ENCODE measurements around the gene SMOC2. TPM values are rescaled to one million over a fixed set of nuclear protein-coding genes. Genes with fewer than 3 reads are reported as not detected.

Gene SMOC2
- total and polyA plus RNA-seq, 8 donors: 7.1 to 18.8 (median 9.5) TPM

DNA sequence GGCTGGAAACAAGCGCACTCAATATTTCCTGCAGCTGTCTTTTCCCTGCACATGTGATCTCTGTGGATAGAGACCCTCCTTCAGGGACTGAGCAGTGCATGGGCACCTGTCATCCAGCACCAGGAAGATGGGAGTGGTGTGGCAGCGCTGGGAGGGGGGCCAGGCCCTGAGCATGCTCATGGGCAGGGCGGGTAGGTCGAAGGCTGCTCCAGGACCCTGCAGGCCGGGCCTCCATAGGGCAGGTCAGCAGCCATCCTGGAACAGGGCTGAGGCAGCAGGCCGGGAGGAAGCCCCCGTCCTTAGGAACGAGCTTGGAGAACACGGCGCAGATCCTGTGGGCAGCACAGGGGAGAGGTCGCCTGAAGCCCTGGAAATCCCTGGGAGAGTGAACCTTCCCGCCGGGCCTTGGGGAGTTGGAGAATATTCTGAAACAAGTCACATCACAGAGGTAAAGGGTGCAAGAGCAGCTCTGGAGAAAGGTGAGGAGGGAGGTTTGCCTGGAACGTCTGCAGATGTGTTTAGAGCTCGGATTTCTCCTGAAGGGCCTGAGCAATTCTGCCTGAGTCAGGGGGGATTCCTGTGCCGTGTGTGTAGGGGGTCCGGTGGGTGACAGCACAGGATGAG, 133.2 kb downstream of the SMOC2 start:
- DNase-seq (no peak), ATAC-seq (no peak)
- Histone ChIP-seq H3K4me3 (no peak overlapping the region), H3K4me1 (no peaks in the 10 kb centered on the region), H3K27me3 (peaks cover 0 to 28% of the 10 kb centered on the region in 2 donors), H3K36me3 (no peaks in the 10 kb centered on the region), H3K27ac (no peak overlapping the region), H3K9me3 (no peaks in the 10 kb centered on the region)
- intact Hi-C loops (cut with DNase I): no loop called here
- TF ChIP-seq, protein P1, sequence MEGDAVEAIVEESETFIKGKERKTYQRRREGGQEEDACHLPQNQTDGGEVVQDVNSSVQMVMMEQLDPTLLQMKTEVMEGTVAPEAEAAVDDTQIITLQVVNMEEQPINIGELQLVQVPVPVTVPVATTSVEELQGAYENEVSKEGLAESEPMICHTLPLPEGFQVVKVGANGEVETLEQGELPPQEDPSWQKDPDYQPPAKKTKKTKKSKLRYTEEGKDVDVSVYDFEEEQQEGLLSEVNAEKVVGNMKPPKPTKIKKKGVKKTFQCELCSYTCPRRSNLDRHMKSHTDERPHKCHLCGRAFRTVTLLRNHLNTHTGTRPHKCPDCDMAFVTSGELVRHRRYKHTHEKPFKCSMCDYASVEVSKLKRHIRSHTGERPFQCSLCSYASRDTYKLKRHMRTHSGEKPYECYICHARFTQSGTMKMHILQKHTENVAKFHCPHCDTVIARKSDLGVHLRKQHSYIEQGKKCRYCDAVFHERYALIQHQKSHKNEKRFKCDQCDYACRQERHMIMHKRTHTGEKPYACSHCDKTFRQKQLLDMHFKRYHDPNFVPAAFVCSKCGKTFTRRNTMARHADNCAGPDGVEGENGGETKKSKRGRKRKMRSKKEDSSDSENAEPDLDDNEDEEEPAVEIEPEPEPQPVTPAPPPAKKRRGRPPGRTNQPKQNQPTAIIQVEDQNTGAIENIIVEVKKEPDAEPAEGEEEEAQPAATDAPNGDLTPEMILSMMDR (IDR thresholded peaks at IDR 0.05): no peak

DNA sequence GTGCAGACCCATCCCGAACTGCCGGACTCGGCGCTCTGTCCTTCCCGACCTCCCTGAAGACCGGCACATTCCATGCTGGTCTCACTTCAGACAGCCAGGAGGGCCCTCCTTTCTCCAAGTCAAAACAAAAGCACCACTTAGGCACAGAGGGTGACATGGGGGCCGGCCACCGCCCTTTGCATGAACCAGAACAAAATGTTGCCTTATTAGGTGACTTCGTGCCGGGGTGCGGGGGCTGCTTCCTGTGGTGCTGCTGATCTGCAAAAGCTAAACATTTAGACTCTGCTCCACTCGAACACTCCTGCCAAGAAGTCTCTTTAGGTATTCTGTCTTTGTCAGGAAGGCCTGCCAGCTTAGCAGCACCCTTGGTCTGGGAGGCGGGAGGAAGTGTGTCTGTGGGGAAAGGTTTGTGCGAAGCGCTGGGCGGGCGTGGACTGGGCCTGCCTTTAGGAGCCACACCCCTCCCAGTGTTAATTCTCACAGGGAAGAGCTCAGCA, 133.8 kb downstream of the SMOC2 start:
- DNase-seq (peak; percentile 32 to 80 (median 50)), ATAC-seq (peak; percentile 91)
- no peak overlapping the region for H3K27ac ChIP-seq
- H3K9me3 ChIP-seq: no peaks in the 10 kb centered on the region
- TF ChIP-seq, protein P1 (IDR thresholded peaks at IDR 0.05): no peak
- no peaks in the 10 kb centered on the region for H3K4me1 ChIP-seq
- no peaks in the 10 kb centered on the region for H3K36me3 ChIP-seq
- H3K4me3 ChIP-seq: no peak overlapping the region
- intact Hi-C loops (cut with DNase I): no loop called here
- peaks cover 0 to 28% of the 10 kb centered on the region in 2 donors for H3K27me3 ChIP-seq

DNA sequence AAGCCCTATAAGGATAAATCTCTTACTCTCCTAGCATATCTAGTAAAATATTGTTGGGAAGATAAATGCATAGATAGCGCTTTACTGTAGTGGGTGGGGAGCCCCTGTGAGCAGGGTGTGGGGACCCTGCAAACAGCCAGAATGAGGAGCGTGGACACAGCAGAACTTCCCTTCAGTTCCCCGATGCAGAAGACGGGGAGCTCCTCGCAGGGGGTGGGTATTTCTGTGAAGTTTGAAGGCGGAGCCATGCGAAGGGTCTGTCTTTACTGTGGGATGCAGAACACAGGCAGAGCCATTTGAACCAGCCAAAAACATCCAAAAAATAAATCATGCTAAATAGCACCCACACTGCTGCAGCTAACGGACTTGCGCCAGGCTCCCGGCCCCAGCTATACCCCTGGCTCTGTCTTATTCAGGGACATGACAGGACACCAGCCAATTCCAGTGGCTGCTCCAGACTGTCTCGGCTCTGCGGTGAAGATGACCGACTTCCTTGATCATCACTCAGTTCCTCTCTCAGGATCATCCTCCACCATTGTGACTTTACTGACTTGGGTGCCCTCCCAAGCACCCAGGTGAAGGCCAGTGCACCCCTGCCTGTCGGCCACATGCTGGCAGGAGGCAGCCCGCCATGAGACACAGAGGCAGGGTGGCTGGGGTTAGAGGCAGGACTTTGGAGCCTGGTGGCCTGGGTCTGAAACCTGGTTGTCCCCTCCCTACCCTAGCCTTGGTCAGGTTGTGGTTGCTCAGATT, 134.5 kb downstream of the SMOC2 start:
- Histone ChIP-seq H3K36me3 (no peaks in the 10 kb centered on the region), H3K27me3 (peaks cover 0 to 28% of the 10 kb centered on the region in 2 donors), H3K4me3 (no peak overlapping the region), H3K4me1 (no peaks in the 10 kb centered on the region), H3K27ac (no peak overlapping the region), H3K9me3 (no peaks in the 10 kb centered on the region)
- DNase-seq: no peak
- intact Hi-C loops (cut with DNase I): no loop called here
- ATAC-seq: no peak
- TF ChIP-seq, protein P1 (IDR thresholded peaks at IDR 0.05): no peak

DNA sequence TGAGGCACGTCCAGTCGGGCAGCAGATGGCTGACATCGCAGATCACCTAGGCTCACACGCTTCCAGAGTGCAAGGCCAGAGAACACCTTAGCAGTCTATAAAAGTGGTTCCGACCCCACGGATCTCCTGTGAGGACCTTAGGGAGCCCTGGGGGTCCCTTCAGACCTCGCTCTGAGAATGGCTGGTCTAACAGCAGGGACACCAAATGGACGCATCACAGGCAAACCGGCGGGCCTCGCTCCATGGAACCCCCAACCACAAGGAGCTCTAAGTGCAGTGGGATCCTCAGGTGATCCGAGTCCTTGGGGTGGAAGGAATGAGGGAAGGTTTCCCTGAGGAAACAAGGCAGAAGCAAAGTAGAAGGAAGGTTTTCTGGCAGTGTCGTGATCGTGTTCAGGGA, 135.4 kb downstream of the SMOC2 start:
- Histone ChIP-seq H3K4me3 (no peak overlapping the region), H3K27me3 (peaks cover 0 to 28% of the 10 kb centered on the region in 2 donors)
- intact Hi-C loops (cut with DNase I): no loop called here

DNA sequence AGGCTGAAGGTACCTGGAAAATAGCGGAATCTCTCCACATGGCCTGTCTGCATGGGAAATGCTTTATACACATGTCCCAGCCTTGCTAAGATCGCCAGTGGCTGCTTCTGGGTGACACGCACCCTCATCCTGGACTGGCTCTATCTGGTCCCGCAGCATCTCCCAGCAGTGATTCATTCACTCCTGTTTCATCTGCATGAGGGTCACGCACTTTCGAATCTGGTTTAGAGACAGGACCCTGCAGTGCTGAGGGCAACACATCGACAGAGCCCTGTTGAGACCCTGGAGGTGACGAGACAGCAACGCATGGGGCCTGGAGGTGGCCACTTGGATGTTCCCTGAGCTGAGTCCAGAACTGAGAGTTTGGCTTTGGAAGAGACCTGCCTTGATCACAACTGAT, 136.5 kb downstream of the SMOC2 start:
- Histone ChIP-seq H3K27ac (no peak overlapping the region), H3K36me3 (no peaks in the 10 kb centered on the region), H3K4me3 (no peak overlapping the region), H3K4me1 (no peaks in the 10 kb centered on the region), H3K27me3 (peaks cover 0 to 28% of the 10 kb centered on the region in 2 donors), H3K9me3 (no peaks in the 10 kb centered on the region)
- ATAC-seq (no peak), DNase-seq (no peak)
- intact Hi-C loops (cut with DNase I): no loop called here
- TF ChIP-seq, protein P1 (IDR thresholded peaks at IDR 0.05): no peak

More for the DNA sequence above, 135.4 kb downstream of the SMOC2 start:
- DNase-seq (no peak), ATAC-seq (no peak)
- Histone ChIP-seq H3K36me3 (no peaks in the 10 kb centered on the region), H3K9me3 (no peaks in the 10 kb centered on the region), H3K27ac (no peak overlapping the region), H3K4me1 (no peaks in the 10 kb centered on the region)
- TF ChIP-seq, protein P1 (IDR thresholded peaks at IDR 0.05): no peak
